ENCODE data around the gene INPP5A.
A peak's percentile ranks its signal among the peaks of the same experiment; 100 is the strongest.
"Not testable (repeated sequence)": the region's sequence is repeated elsewhere in the genome, so short reads cannot be mapped to it uniquely, and the experiment has no call there.

Gene INPP5A, protein sequence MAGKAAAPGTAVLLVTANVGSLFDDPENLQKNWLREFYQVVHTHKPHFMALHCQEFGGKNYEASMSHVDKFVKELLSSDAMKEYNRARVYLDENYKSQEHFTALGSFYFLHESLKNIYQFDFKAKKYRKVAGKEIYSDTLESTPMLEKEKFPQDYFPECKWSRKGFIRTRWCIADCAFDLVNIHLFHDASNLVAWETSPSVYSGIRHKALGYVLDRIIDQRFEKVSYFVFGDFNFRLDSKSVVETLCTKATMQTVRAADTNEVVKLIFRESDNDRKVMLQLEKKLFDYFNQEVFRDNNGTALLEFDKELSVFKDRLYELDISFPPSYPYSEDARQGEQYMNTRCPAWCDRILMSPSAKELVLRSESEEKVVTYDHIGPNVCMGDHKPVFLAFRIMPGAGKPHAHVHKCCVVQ

DNA sequence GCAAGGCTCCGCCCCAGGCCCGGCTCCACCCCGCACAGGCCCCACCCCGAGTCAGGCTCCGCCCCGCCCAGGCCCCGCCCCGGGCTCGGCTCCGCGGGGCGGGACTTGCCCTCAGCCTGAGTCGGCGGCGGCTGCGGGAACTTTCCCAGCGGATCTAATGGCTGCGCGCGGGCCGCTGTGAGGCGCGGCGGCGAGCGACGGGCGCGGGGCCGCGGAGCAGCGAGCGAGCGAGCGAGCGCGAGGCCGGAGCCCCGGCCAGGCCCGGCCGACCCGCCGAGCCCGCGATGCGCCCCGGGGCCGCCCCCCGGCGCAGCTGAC, at the start of gene INPP5A:
TSS of gene INPP5A (plus strand) at position 104 of the 318 bp plus-strand sequence. CDS start 310 bp downstream, outside the sequence.
- intact Hi-C loops (cut with DNase I) = loop anchor here (5.0 to 10.0 kb wide), 2 partner anchors 75 to 233 kb away; partner anchors contain the start of gene STK32C
- no peak for DNase-seq

DNA sequence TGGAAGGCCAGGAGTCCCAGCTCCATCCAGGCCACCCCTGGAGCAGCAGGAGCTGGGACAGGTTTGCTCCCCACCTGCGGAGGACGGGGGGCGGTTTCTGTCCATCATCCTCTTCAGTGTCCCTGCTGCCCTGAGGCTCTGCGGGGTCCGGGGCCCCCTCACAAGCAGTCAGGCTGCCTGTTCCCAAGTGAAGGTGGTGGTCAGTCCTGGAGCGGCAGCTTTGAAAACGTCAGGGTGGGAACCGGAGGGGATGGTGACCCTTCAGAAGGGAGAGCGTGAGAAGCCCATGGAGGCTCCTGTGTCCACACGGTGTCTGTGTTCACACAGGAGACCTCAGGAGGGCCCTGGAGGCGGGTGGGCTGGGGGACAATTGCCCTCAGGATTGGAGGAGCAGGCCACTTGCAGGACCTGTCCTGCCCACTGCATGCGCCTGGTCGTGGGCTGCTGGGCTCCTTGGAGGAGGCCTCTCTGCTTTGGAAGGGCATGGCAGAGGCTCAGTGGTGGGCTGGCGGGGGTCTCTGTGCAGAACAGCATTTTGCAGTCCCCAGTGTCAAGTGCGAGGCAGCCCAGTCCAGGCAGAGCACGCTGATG, 49.3 kb upstream of the INPP5A start:
- DNase-seq = peak in 1 of 42 donors; percentile 1
- intact Hi-C loops (cut with DNase I) = no loop called here

DNA sequence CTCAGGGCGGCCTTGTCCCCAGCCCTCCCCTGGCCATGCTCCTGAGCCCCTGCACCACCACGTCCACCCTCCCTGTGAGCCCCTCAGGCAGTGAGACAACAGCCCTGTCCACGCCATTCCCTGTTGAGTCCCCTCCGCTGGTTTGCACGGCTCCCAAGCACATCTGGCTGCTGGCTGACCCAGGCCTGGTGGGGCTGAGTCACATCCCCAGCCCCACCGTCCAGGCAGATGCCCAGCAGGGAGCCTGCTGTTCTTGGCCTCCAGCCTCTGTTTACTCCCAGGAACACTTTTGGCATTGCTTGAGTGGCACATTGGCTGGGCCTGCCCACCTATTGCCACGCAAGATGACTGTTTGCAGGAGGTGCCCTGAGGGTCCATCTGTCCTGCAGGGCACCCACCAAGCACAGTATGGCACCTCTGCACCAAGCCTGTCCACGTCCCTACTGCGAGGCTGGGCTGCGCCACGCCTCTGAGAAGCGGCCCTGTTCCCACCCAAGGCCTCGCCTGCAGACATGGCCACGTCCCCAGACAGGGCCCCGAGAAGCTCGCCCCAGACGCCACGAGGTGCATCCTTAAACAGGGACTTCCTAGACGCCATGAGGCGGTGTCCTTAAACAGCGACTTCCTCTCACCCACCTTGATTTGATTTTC, 48.4 kb upstream of the INPP5A start:
- intact Hi-C loops (cut with DNase I) = no loop called here
- peak in 3 of 42 donors; percentile 1 to 22 (median 8) for DNase-seq

DNA sequence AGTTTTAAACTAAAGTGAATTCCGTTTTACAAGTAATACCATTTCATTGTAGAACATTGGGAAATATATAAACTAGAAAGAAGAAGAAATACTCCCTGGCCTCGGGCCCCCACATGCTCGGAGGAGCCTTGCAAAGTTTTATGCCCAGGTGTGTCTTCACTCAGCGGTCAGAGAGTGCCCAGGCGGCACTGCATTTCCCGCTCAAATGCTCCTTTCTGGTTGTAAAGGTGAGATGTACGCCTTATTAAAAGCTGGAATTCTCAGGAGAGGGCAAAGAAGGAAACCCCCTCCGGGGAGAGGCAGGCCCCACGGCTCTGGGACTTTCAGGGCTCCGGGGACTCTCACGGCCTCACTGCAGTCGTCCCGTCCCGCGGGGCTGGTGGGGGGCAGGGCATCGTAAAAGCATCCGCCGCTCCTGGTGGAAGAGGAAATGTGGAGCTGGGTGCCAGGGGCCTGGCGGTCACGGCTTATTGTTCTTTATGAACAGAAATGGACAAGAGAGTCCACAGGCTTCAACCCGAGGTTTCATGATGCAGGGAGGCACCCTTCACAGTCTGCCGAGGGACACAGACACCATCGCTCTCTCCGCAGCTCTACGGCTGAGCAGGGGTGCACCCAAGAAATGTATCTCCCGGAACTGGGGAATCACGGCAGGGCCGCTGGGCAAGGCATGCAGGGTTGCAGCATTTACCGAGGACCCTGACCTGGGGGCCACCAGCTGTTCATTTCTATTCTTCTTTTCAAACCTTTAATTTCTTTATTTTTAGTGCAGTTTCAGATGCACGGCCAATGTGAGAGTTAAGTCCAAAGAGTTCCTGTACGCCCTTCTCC, 47.7 kb upstream of the INPP5A start:
- DNase-seq = peak in 2 of 42 donors; percentile 23 to 34
- intact Hi-C loops (cut with DNase I) = no loop called here

DNA sequence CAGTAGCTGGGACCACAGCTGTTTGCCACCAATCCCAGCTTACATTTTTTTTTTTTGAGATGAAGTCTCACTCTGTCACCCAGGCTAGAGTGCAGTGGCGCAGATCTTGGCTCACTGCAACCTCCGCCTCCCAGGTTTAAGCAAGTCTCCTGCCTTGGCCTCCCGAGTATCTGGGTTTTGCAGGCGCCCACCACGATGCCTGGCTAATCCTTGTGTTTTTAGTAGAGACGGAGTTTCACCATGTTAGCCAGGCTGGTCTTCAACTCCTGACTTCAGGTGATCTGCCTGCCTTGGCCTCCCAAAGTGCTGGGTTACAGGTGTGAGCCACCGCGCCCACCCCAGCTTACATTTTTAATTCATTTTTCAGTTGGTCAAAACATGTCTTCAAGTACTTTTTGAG, 46.1 kb upstream of the INPP5A start:
- peak in 2 of 42 donors; percentile 24 to 28 for DNase-seq
- intact Hi-C loops (cut with DNase I) = not testable (repeated sequence)

DNA sequence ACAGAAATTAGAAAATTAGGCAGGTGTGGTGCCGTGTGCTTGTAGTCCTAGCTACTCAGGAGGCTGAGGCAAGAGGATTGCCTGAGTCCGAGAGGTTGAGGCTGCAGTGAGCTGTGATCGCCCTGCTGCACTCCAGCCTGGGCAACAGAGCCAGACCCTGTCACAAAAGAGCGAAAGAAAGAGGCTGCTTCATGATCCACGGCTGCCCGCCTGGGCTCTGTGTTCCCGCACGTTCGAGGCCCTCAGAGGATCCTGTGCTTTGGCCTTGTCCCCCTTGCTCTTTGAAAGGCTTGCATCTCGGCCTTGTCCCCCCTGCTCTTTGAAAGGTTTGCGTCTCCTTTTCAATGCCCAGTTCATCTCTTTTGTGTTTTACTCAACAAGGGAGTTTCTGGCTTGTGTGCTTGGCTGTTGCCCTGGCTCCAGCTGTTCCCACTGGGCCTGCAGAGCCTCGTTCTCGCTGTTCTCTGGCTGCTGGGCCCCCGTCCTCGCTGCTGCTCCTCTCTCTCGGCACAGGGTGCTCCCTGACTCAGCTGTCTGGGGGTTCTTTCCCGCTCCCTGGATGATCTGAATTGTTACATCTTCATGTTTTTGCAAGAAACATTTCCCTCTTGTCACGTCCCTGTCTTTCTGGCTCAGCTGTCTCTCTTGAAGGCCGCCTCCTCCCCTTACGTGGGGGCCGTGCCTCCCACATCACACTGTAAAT, 45.1 kb upstream of the INPP5A start:
- peak; percentile 39 to 94 (median 79) for DNase-seq
- intact Hi-C loops (cut with DNase I) = no loop called here

DNA sequence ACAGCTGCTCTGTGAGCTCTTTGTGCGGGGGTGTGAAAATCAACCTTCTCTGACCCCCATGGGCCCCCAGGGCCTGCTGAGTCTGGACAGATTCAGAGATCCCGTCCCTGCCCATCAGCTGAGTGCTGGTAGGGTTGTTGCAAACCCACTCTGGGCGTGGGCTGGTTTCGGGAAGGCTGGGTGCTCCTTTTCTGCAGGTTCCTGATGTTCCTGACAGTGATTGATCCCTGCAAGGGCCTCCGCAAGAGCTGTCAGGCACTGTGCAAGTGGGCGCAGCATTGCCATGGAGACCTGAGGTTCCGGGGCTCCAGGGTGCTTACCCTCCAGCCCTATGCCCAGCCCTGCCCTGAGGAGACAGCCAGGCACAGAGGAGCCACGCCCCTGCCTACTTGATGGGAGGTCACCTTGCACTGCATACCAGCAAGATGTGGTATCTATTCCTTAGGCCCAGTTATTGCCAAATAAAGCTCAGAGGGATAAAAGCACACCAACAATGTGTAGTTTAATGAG, 44.3 kb upstream of the INPP5A start:
- intact Hi-C loops (cut with DNase I) = no loop called here
- peak; percentile 43 to 94 (median 80) for DNase-seq

DNA sequence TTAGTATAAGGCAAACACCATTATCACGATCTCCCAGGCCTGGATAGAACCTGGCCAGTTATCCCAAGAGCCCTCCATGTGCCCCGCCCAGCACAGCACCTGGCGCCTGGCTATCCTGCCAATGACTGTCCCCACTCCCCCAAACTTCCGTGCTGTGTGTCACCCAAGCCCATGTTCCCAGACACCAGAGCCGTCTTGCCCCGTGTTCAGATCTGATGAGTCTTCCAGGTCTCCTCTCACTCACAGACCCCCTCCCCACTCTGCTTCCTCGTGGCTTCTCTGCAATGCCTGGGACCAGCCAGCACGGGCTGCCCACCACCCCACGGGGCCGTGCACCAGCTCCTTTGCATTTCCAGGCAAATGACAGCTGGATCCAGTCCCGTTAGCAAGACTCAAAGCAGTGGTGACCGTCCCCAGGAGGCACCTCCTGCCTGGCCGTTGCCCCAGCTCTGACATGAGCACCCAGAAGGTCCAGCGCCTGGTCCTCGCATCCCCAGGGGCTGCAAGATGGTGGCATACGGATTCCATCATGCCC, 43.8 kb upstream of the INPP5A start:
- intact Hi-C loops (cut with DNase I) = no loop called here
- DNase-seq = peak in 1 of 42 donors; percentile 33

DNA sequence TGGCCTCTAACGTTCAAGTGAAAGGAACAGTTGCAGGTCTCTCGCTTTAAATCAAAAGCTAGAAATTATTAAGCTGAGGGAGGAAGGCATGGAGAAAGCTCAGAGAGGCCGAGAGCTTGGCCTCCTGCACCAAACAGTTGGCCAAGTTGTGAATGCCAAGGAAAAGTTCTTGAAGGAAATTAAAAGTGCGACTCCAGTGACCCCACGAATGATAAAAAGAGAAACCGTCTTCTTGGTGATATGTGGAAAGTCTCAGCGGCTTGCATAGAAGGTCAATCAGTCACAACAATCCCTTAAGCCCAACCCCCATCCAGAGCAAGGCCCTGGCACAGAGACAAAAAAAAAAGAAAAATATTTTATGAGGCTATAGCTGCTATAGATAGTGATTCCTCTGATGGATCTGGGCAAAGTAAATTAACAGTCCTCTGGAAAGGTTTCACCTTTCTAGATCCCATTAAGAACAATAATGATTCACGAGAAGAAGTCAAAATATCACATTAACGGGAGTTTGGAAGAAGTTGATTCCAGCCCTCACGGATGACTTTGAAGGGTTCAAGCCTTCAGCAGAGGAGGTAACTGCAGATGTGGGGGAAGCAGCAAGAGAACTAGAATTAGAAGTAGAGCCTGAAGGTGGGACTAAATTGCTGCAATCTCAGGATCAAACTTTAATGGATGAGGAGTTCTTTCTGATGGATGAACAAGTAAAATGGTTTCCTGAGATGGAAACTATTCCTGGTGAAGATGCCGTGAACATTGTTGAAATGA, 42.5 kb upstream of the INPP5A start:
- intact Hi-C loops (cut with DNase I) = no loop called here
- DNase-seq = peak in 15 of 42 donors; percentile 20 to 80 (median 46)

DNA sequence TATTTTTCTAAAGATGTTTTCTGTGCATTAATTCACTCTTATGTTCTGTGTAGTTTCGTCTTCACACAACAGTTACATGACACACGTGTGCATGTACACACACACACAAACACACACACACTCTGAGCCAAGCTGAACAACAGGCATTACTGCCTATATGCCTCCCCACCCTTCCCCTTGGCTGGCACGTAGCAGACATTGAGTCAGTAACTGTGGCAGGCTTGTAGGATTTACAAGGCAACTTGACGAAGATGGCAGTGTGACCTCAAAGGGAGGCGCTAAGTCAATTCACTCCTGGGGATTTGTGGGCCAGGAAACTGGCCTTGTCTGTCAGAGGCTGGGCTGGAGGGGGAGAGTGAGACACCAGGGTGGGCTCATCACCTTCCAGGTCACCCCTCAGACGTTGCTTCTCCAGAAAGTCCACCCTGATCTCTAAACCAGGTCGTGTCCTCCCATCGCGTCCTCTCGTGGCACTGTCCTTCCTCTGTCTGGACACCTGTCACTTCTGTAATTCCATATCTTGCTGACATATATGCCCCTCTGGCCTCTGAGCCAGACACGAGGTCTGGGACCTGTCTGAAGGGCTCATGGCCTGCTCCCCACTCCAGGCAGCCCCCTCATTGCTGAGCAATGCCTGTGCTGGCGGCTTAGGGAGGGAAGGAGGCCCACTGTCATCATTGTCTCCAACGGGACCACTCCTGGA, 41.1 kb upstream of the INPP5A start:
- intact Hi-C loops (cut with DNase I) = no loop called here
- DNase-seq = no peak

DNA sequence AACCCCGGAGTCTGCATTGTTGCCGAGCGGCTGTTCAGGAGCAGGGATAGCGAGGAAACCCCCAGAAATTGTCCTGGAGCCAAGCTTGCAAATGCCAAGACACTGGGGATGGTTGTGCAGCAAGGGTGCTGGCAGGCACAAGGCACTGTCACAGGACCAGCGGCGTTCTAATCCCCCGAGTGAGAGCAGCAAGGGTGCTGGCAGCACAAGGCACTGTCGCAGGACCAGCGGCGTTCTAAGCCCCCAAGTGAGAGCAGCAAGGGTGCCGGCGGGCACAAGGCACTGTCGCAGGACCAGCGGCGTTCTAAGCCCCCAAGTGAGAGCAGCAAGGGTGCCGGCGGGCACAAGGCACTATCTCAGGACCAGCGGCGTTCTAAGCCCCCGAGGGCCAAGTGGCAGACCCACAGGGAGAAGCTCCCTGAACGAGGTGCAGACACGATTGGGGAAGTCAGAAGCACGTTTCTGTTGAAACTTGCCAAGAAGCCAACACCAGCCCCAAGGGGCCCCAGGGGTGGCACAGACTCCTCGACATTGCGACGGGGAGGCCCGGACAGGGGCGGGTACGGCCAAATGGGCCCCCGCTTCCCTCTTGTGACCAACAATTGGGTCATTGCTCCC, 40.4 kb upstream of the INPP5A start:
- intact Hi-C loops (cut with DNase I) = no loop called here
- DNase-seq = peak in 3 of 42 donors; percentile 3 to 27 (median 14)

DNA sequence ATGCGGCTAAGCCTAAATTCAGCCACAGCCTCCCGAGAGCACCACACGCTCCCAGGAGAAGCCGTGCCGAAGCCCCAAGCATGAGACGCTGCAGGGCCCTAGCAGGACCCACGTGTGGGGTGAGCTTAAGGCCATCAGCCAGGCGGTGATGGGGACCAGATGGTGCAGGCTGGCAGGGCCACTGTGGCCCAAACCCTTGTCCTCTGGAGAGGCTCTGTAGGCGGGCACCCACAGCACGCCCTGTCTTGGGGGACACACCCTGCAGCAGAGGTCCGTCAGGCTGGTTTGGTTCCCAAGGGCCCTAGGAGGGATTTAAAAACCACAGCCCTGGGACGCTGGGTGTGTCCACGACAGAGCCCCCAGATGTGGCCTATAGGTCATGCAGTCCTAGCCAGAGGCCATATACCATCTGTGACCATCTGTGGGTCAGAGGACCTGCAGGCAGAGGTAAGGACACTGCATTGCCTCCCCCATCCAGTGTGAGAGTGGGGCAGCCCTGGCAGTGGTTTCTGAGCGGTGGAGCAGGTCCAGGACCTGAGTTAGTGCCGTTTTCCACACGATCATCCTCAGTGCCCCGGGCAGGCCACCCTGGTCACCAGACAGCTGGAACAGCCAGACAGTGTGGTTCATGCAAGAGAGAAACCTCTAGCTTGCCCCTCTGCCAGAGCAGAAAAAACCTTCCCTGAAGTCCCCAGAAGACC, 39.6 kb upstream of the INPP5A start:
- peak in 2 of 42 donors; percentile 4 to 14 for DNase-seq
- intact Hi-C loops (cut with DNase I) = no loop called here

DNA sequence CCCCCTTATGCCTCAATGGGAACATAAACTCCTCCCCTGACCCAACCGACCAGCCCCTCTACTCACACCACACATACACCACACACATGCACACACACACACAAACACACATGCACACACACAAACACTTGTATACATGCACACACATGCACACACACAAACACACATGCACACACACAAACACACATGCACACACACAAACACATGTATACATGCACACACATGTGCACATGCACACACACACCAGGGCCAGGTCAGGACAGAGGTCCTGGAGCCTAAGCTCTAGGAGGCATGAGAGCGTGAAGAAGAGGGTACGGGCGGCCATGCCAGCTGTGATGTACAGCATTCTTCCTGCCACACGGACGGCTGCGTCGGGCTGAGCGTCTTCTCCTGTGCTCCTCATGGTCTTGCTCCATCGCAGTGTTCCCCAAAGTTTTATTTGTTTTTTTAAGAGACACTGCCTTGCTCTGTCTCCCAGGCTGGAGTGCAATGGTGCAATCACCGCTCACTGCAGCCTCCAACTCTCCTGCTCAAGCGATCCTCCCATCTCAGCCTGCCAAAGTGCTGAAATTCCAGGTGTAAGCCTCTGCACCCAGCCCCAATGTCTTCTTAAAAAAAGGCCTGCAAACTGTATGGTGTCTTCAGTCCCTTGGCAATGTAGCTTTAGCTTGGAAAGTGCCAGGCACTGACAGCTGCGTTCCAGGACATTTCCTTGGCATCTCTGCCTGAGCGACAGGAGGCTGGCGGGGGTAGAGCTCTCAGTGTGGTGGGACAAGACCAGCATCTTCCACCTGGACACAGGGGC, 38.8 kb upstream of the INPP5A start:
- intact Hi-C loops (cut with DNase I) = no loop called here
- DNase-seq = peak in 3 of 42 donors; percentile 3 to 28 (median 8)

DNA sequence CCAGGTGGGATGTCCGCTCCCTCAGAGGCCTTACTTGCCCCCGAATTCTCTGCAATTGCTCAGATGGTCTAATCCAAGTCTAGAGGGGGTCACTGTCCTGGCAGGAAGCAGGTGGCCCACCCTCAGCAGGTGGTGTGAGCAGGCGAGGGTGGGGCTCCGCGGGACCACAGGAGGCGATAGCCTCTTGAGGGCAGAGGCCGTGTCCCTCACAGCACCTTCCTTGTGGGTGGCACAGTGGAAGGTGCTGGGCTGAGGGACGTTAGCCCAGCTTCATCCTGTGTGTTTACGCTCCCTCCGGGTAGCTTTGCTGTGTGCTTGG, 38.3 kb upstream of the INPP5A start:
- DNase-seq = peak in 2 of 42 donors; percentile 1 to 9
- intact Hi-C loops (cut with DNase I) = no loop called here

DNA sequence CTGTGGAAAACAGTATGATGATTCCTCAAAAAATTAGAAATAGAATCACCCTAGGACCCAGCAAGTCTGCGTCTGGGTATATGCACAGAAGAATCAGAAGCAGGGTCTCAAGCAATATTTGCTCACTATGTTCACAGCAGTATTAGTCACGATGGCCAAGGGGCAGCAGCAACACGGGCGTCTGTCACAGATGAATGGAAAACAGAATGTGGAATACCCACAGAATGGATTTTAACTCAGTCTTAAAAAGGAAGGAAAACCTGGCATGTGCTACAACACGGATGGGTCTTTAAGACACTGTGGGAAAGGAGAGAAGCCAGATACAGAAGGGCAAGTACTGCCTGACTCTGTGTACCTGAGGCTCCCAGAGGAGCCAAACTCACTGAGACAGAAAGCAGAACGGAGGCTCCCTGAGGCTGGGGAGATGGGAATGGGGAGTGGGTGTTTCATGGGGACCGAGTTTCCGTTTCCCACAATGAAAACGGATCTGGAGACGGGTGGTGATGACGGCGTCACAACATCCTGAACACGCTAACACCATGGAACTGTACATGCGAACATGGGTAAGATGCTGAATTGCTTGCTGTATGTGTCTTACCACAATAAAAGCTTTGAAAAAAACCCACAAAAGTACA, 36.7 kb upstream of the INPP5A start:
- intact Hi-C loops (cut with DNase I) = no loop called here
- no peak for DNase-seq

Measured in head of caudate nucleus (tissue), 42 donors.